Fibroblast of pulmonary artery (primary cell): ENCODE results near the gene RNF175.

Experiments
- DNase-seq: peaks from one replicate; pipeline ENCODE4 v3.0.0-alpha.2; 2010; ENCODE audit warnings: low read depth
- H3K4me3 ChIP-seq: replicated peaks from 2 replicates; pipeline ENCODE4 v1.5.1; 2011; ENCODE audit warnings: low read depth, mild to moderate bottlenecking, control low read depth, low read length, moderate library complexity
- CTCF ChIP-seq: IDR thresholded peaks from 2 replicates; pipeline ENCODE4 v1.5.1; 2011; ENCODE audit warnings: mild to moderate bottlenecking, control low read depth, low read length, inconsistent platforms; ENCODE audit errors: missing control alignments

Gene RNF175

GRCh38 chr4:153785910-153786721, 26.3 kb upstream of the RNF175 start:
- peak; percentile 45 for DNase-seq
- TF ChIP-seq CTCF: peak; percentile 49
- H3K4me3 ChIP-seq: no peak overlapping the region

- no peak overlapping the region for H3K4me3 ChIP-seq
- no peak for DNase-seq
- no peak for TF ChIP-seq CTCF
Measured at GRCh38 chr4:153784166-153784699, 24.4 kb upstream of the RNF175 start.

- no peak for DNase-seq
- no peak for TF ChIP-seq CTCF
- no peak overlapping the region for H3K4me3 ChIP-seq
Measured at GRCh38 chr4:153782581-153782980, 22.8 kb upstream of the RNF175 start.

- H3K4me3 ChIP-seq: no peak overlapping the region
- peak; percentile 15 for DNase-seq
- TF ChIP-seq CTCF: no peak
Measured at GRCh38 chr4:153781717-153782416, 22.0 kb upstream of the RNF175 start.

GRCh38 chr4:153781280-153781679, 21.5 kb upstream of the RNF175 start:
- no peak for TF ChIP-seq CTCF
- DNase-seq: no peak
- H3K4me3 ChIP-seq: no peak overlapping the region

DNA sequence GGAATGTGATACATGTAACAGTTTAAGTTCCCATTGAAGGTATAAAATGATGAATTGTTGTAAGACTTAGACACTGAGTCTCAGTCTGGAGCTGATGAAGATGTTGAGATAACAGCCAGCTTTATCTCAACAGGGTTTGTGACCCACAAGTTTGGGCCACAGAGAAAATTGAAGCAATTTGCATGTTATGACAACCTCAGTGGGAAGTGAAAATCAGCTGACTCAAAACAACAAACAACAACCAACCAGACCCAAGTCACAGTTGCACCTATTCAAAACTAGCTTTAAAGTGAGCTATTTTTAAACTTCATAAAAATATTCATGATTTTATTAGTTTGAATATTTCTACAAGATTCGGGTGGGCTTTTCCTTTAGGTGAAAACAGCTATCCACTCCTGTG, 21.1 kb upstream of the RNF175 start:
- no peak for TF ChIP-seq CTCF
- DNase-seq: no peak
- H3K4me3 ChIP-seq: no peak overlapping the region
